Tibial nerve (tissue), 3 donors: ENCODE measurements around the gene PARVG.

Experiments
- POLR2A ChIP-seq, 2 donors: fragments of 450-650 bp; IDR thresholded peaks; one replicate each; pipeline ENCODE4 v1.6.1; 2017; ENCODE audit warnings: antibody characterized with exemption in 2 of 2, mild to moderate bottlenecking in 2 of 2, moderate library complexity in 2 of 2
- TF ChIP-seq, protein P1 (sequence below), 5 experiments: fragments of 200-600 bp in 3 of 5; fragments of 450-650 bp in 2 of 5; sonication (generic) in 3 of 5; IDR thresholded peaks; one replicate each; pipeline ENCODE4 v1.5.1; 2016 to 2019; ENCODE audit warnings: antibody characterized with exemption in 5 of 5, mild to moderate bottlenecking in 3 of 5, moderate library complexity in 2 of 5

DNA sequence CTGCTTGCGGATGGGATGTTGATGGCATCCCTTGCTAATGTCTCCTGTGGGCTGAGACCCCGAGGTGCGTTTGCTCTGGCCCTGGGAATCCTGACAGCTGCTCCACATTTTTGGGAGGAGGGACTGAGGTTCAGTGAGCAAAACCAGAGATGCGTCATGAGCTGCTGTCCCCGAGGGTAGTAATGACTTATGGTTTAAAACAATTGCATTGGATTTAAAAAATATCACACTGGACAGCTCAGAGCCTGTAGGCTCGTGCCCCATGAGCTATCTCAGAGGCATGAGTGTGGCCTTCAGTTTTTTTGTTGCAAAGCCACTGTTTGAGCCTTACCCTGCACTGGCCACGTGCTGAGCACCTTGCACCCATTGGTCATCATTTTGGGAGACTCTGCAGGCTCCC lies 20.9 kb upstream of the PARVG start:
- TF ChIP-seq, protein P1, sequence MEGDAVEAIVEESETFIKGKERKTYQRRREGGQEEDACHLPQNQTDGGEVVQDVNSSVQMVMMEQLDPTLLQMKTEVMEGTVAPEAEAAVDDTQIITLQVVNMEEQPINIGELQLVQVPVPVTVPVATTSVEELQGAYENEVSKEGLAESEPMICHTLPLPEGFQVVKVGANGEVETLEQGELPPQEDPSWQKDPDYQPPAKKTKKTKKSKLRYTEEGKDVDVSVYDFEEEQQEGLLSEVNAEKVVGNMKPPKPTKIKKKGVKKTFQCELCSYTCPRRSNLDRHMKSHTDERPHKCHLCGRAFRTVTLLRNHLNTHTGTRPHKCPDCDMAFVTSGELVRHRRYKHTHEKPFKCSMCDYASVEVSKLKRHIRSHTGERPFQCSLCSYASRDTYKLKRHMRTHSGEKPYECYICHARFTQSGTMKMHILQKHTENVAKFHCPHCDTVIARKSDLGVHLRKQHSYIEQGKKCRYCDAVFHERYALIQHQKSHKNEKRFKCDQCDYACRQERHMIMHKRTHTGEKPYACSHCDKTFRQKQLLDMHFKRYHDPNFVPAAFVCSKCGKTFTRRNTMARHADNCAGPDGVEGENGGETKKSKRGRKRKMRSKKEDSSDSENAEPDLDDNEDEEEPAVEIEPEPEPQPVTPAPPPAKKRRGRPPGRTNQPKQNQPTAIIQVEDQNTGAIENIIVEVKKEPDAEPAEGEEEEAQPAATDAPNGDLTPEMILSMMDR (IDR thresholded peaks at IDR 0.05) = no peak
- TF ChIP-seq POLR2A (IDR thresholded peaks at IDR 0.05) = no peak
